A673 (cell line): ENCODE measurements around the gene RFX6. TPM values are rescaled to one million over a fixed set of nuclear protein-coding genes. Genes with fewer than 3 reads are reported as not detected.

Experiments
- BruUV-seq: library from RNA; stranded (reverse); fragments of 400-500 nt; replicated peaks from 2 replicates; lab custom pipeline; 2021; lab: Mats Ljungman, UMichigan
- CTCF ChIA-PET: fragments of 300-600 bp; sonication (Branson Sonifier 250); formaldehyde crosslinking; loops from one replicate; lab custom pipeline; 2022; ENCODE audit warnings: antibody characterized with exemption; lab: Charles Lee
- POLR2A ChIA-PET: fragments of 300-600 bp; sonication (Branson Sonifier 250); formaldehyde crosslinking; loops from one replicate; lab custom pipeline; 2022; ENCODE audit warnings: antibody characterized with exemption; ENCODE audit not compliant: low non-redundant PET; lab: Charles Lee
- DNase-seq: peaks from one replicate; pipeline ENCODE4 v3.0.0-alpha.2; 2015; ENCODE audit warnings: low spot score
- H3K27ac ChIP-seq: fragments of 200-600 bp; sonication (generic); 2 replicates; pipeline ENCODE4 v1.5.1; 2016; ENCODE audit warnings: mixed run types, low read depth, mild to moderate bottlenecking, mixed read lengths, antibody characterized with exemption, low read length; ENCODE audit not compliant: poor library complexity, severe bottlenecking
- H3K27me3 ChIP-seq: fragments of 200-600 bp; sonication (generic); replicated peaks from 2 replicates; pipeline ENCODE4 v1.6.1; 2017; ENCODE audit warnings: mixed run types, low read depth, mild to moderate bottlenecking, mixed read lengths, antibody characterized with exemption, low read length; ENCODE audit not compliant: insufficient read depth, poor library complexity
- H3K36me3 ChIP-seq: fragments of 200-600 bp; sonication (generic); 2 replicates; pipeline ENCODE4 v1.6.1; 2016; ENCODE audit warnings: mixed run types, mild to moderate bottlenecking, mixed read lengths, antibody characterized with exemption, low read length; ENCODE audit not compliant: insufficient read depth, poor library complexity, severe bottlenecking
- H3K4me1 ChIP-seq: fragments of 200-600 bp; sonication (generic); 2 replicates; pipeline ENCODE4 v1.6.1; 2017; ENCODE audit warnings: mixed run types, mild to moderate bottlenecking, mixed read lengths, antibody characterized with exemption, low read length; ENCODE audit not compliant: insufficient read depth, poor library complexity, severe bottlenecking
- H3K4me3 ChIP-seq: fragments of 200-600 bp; sonication (generic); 2 replicates; pipeline ENCODE4 v1.5.1; 2016; ENCODE audit warnings: low read depth, mixed run types, mild to moderate bottlenecking, mixed read lengths, low read length; ENCODE audit not compliant: poor library complexity, severe bottlenecking
- H3K9me3 ChIP-seq: fragments of 200-600 bp; sonication (generic); 2 replicates; pipeline ENCODE4 v1.6.1; 2016; ENCODE audit warnings: mixed run types, low read depth, mild to moderate bottlenecking, mixed read lengths, antibody characterized with exemption, low read length; ENCODE audit not compliant: poor library complexity, severe bottlenecking
- EZH2 ChIP-seq: fragments of 200-600 bp; sonication (generic); IDR thresholded peaks from 2 replicates; pipeline ENCODE4 v1.6.1; 2017; ENCODE audit warnings: borderline replicate concordance, low read depth, mild to moderate bottlenecking, mixed read lengths, antibody characterized with exemption, low read length; ENCODE audit not compliant: poor library complexity, severe bottlenecking
- intact Hi-C: fragments of 100-400 bp; cut with micrococcal nuclease; formaldehyde crosslinking; loops from one replicate; pipeline ENCODE4 v1.10.0; 2022; ENCODE audit not compliant: unreplicated experiment
- total RNA-seq: library from RNA; stranded (reverse); gene quantifications from 2 replicates; pipeline ENCODE4 v1.2.3, GENCODE V29; 2021
- TF ChIP-seq, protein P1 (sequence below): fragments of 300-800, 200-600 bp; sonication (generic); conservative IDR thresholded peaks from 2 replicates; pipeline ENCODE4 v1.5.1; 2017; ENCODE audit warnings: low read depth, mild to moderate bottlenecking, antibody characterized with exemption, low read length, moderate library complexity, mixed read lengths

The RFX6 gene
- total RNA-seq, 1 experiment from 2014 or later: not detected

DNA sequence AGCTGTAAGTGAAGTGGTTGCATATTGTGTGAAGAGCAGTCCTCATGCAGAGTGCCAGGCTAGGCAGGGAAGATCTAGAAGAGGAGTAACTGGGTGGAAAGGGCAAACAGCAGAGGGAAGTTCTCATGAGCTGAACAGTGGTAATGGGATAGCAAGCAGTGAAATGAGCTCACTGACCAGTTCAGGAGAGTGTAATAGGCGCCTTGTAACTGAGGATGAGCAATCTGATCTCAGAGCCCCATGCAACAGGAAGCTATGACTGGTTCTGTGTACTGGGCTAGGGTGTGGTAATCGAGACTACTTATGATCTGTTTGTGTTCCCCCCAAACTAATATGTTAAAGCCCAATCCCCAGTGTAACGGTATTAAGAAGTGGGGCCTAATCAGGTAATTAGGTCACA lies 98.6 kb downstream of the RFX6 start:
- H3K4me3 ChIP-seq: no peak overlapping the region
- H3K9me3 ChIP-seq: no peaks in the 10 kb centered on the region
- BruUV-seq: no TSS peak
- H3K27ac ChIP-seq: no peak overlapping the region
- peaks cover 51% of the 10 kb centered on the region for H3K27me3 ChIP-seq
- no peak for TF ChIP-seq EZH2
- TF ChIP-seq, protein P1, sequence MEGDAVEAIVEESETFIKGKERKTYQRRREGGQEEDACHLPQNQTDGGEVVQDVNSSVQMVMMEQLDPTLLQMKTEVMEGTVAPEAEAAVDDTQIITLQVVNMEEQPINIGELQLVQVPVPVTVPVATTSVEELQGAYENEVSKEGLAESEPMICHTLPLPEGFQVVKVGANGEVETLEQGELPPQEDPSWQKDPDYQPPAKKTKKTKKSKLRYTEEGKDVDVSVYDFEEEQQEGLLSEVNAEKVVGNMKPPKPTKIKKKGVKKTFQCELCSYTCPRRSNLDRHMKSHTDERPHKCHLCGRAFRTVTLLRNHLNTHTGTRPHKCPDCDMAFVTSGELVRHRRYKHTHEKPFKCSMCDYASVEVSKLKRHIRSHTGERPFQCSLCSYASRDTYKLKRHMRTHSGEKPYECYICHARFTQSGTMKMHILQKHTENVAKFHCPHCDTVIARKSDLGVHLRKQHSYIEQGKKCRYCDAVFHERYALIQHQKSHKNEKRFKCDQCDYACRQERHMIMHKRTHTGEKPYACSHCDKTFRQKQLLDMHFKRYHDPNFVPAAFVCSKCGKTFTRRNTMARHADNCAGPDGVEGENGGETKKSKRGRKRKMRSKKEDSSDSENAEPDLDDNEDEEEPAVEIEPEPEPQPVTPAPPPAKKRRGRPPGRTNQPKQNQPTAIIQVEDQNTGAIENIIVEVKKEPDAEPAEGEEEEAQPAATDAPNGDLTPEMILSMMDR: no peak
- ChIA-PET CTCF (no interaction called here), POLR2A (no interaction called here)
- intact Hi-C loops: loop anchor here (10.0 kb wide), 1 partner anchor 849 kb away; no protein-coding TSS in a partner anchor
- no peak for DNase-seq
- no peaks in the 10 kb centered on the region for H3K4me1 ChIP-seq
- H3K36me3 ChIP-seq: no peaks in the 10 kb centered on the region

DNA sequence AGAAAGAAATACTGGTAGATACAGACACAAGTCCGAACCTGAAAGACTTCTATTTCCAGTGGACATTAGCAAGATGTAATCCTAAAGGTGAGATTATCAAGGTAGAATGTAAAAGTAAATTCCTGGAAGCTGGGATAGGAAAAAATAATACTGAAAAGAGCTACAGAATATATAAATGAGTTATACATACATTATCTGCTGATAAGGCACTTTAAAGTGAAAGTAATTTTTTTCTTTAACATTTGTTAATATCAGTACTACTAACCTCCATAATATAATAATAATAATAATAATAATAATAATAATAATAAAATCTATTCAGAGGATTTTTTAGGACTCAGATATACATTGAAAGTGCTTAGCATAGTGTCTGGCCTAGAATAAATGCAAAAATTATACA lies 102.5 kb downstream of the RFX6 start:
- POLR2A ChIA-PET: no interaction called here
- Histone ChIP-seq H3K27me3 (peaks cover 32% of the 10 kb centered on the region), H3K4me1 (no peaks in the 10 kb centered on the region), H3K36me3 (no peaks in the 10 kb centered on the region), H3K4me3 (no peak overlapping the region), H3K27ac (no peak overlapping the region), H3K9me3 (peaks cover 3% of the 10 kb centered on the region)
- intact Hi-C loops: loop anchor here (10.0 kb wide), 1 partner anchor 845 kb away; no protein-coding TSS in a partner anchor
- TF ChIP-seq, protein P1: no peak
- no peak for TF ChIP-seq EZH2
- no peak for DNase-seq
- BruUV-seq: no TSS peak
- CTCF ChIA-PET: no interaction called here

Other genes with a start within 250 kb of the RFX6 start
- 18.2 and 19.0 TPM in 2 replicates for gene ZUP1, start 208.5 kb upstream of the RFX6 start, total RNA-seq
- gene KPNA5, start 196.0 kb upstream of the RFX6 start, total RNA-seq: 17.3 and 19.4 TPM in 2 replicates
- 0.81 and 0.97 TPM in 2 replicates for gene FAM162B, start 111.5 kb upstream of the RFX6 start, total RNA-seq
- gene GPRC6A, start 48.2 kb upstream of the RFX6 start, total RNA-seq: not detected in 2 replicates